K562 (cell line): Measurements from ENCODE around the gene COL1A1. TPM values are rescaled to one million over a fixed set of nuclear protein-coding genes. Genes with fewer than 3 reads are reported as not detected.

Experiments used
- BRD9 ChIP-seq: fragments of 450-650 bp; IDR thresholded peaks from 2 replicates; pipeline ENCODE4 v1.6.1; 2018; ENCODE audit warnings: low read depth; ENCODE audit not compliant: partially characterized antibody
- ESRRA ChIP-seq: fragments of 450-650 bp; IDR thresholded peaks from 2 replicates; pipeline ENCODE4 v1.6.1; 2014; ENCODE audit warnings: low read depth, mild to moderate bottlenecking, moderate library complexity, borderline replicate concordance
- ETV5 ChIP-seq: sonication (generic); formaldehyde crosslinking; IDR thresholded peaks from 2 replicates; pipeline ENCODE4 v1.4.0; 2020; ENCODE audit warnings: low read depth, mild to moderate bottlenecking, missing genetic modification reagents
- HDAC1 ChIP-seq, 2 experiments: fragments of 450-650 bp; IDR thresholded peaks; 2 replicates each; pipeline ENCODE4 v1.6.1; 2016 to 2017; ENCODE audit warnings: inconsistent platforms in 1 of 2, mild to moderate bottlenecking in 1 of 2, moderate library complexity in 1 of 2
- KAT8 ChIP-seq: fragments of 450-650 bp; IDR thresholded peaks from 2 replicates; pipeline ENCODE4 v1.6.1; 2016; ENCODE audit warnings: low read depth, mild to moderate bottlenecking
- MLLT1 ChIP-seq, 2 experiments: fragments of 450-650 bp; IDR thresholded peaks; 2 replicates each; pipeline ENCODE4 v1.6.1; 2016
- NCOA6 ChIP-seq: fragments of 450-650 bp; IDR thresholded peaks from 2 replicates; pipeline ENCODE4 v1.6.1; 2017; ENCODE audit warnings: mild to moderate bottlenecking
- PRPF4 ChIP-seq: fragments of 200-400 bp; formaldehyde crosslinking; IDR thresholded peaks from one replicate; pipeline ENCODE4 v1.6.1; 2017; ENCODE audit warnings: low read length, low read depth, mild to moderate bottlenecking; ENCODE audit not compliant: insufficient read depth, poor library complexity, severe bottlenecking
- SIN3A ChIP-seq, 2 experiments: fragments of 150-350 bp in 1 of 2; IDR thresholded peaks; 2 replicates each; pipeline ENCODE4 v1.6.1; 2011 to 2016; ENCODE audit warnings: borderline replicate concordance in 2 of 2, low read depth in 2 of 2, low read length in 2 of 2, mild to moderate bottlenecking in 2 of 2, moderate library complexity in 2 of 2; ENCODE audit not compliant: control insufficient read depth in 1 of 2
- SIX5 ChIP-seq, 2 experiments: IDR thresholded peaks; 2 replicates each; pipeline ENCODE4 v1.6.1; 2011; ENCODE audit warnings: low read length in 2 of 2, borderline replicate concordance in 1 of 2, low read depth in 1 of 2, mild to moderate bottlenecking in 1 of 2, moderate library complexity in 1 of 2; ENCODE audit not compliant: insufficient read depth in 1 of 2
- TEAD1 ChIP-seq, 2 experiments: fragments of 450-650 bp in 1 of 2; sonication (generic) in 1 of 2; formaldehyde crosslinking; IDR thresholded peaks; 2 replicates each; pipeline versions ENCODE4 v1.4.0 to v1.8.0; 2020 to 2022; ENCODE audit warnings: mild to moderate bottlenecking in 2 of 2, missing genetic modification reagents in 1 of 2
- ZBTB34 ChIP-seq: fragments of 250-450 bp; sonication (Bioruptor Pico); IDR thresholded peaks from 2 replicates; pipeline ENCODE4 v1.8.0; 2021; ENCODE audit warnings: mild to moderate bottlenecking, moderate library complexity
- ZFPM2 ChIP-seq: fragments of 250-450 bp; sonication (Bioruptor Pico); IDR thresholded peaks from 2 replicates; pipeline ENCODE4 v1.5.1; 2022; ENCODE audit warnings: mild to moderate bottlenecking
- ZNF143 ChIP-seq: sonication (generic); formaldehyde crosslinking; IDR thresholded peaks from 2 replicates; pipeline ENCODE4 v1.9.0; 2022; ENCODE audit warnings: mild to moderate bottlenecking, missing genetic modification reagents
- ZNF274 ChIP-seq: IDR thresholded peaks from 2 replicates; pipeline ENCODE4 v1.6.1; 2011; ENCODE audit warnings: low read depth, mild to moderate bottlenecking, low read length, moderate library complexity, borderline replicate concordance
- ZZZ3 ChIP-seq: fragments of 450-650 bp; IDR thresholded peaks from 2 replicates; pipeline ENCODE4 v1.6.1; 2016; ENCODE audit warnings: antibody characterized with exemption, mild to moderate bottlenecking, moderate library complexity
- polyA plus RNA-seq, 8 experiments: library from polyadenylated mRNA; depleted of rRNA in 4 of 8; stranded (reverse) in 5 of 8; unstranded in 3 of 8; fragments of >200 nt; fragmentation: Nextera tagmentation in 2 of 8; fragmentation: Illumina TruSeq in 1 of 8; extraction: Ambion mirVana in 2 of 8; extraction: Trizol in 1 of 8; gene quantifications; 2 replicates each; pipeline versions ENCODE4 v1.2.1 to v1.2.3, GENCODE V29; 2011 to 2014; ENCODE audit warnings: inconsistent platforms in 1 of 8, missing spikeins in 1 of 8
- total RNA-seq, 7 experiments: library from RNA; depleted of rRNA in 6 of 7; stranded (reverse); fragments of >200 nt in 6 of 7; fragmentation: Illumina TruSeq in 2 of 7; extraction: Trizol in 2 of 7; gene quantifications; 2 replicates each; pipeline versions ENCODE4 v1.2.1 to v1.2.3, GENCODE V29; 2011 to 2021; ENCODE audit warnings: low replicate concordance in 1 of 7
- TF ChIP-seq, protein P1 (sequence below): fragments of 450-650 bp; IDR thresholded peaks from 2 replicates; pipeline ENCODE4 v1.6.1; 2014; ENCODE audit warnings: low read depth, mild to moderate bottlenecking, moderate library complexity, borderline replicate concordance
- TF ChIP-seq, protein P2 (sequence below): fragments of 450-650 bp; IDR thresholded peaks from 2 replicates; pipeline ENCODE4 v1.6.1; 2016; ENCODE audit warnings: missing biosample characterization, missing genetic modification characterization
- TF ChIP-seq, protein P3 (sequence below), 2 experiments: IDR thresholded peaks; 2 replicates each; pipeline ENCODE4 v1.6.1; 2011; ENCODE audit warnings: borderline replicate concordance in 1 of 2, control low read depth in 1 of 2, low read depth in 1 of 2, low read length in 1 of 2, mild to moderate bottlenecking in 1 of 2, mixed read lengths in 1 of 2, moderate library complexity in 1 of 2; ENCODE audit not compliant: insufficient read depth in 1 of 2, insufficient read length in 1 of 2, poor library complexity in 1 of 2, severe bottlenecking in 1 of 2; ENCODE audit errors: extremely low read depth in 1 of 2

The COL1A1 gene
- total and polyA plus RNA-seq, 9 of the 15 experiments (the other 6 are each of a cell fraction or from before 2014, with no cell fraction given), result 0.04 to 3.4 (median 0.18) TPM

GRCh38 chr17:50151041-50151936, 50.1 kb downstream of the COL1A1 start (continued):
- TF ChIP-seq, protein P1, sequence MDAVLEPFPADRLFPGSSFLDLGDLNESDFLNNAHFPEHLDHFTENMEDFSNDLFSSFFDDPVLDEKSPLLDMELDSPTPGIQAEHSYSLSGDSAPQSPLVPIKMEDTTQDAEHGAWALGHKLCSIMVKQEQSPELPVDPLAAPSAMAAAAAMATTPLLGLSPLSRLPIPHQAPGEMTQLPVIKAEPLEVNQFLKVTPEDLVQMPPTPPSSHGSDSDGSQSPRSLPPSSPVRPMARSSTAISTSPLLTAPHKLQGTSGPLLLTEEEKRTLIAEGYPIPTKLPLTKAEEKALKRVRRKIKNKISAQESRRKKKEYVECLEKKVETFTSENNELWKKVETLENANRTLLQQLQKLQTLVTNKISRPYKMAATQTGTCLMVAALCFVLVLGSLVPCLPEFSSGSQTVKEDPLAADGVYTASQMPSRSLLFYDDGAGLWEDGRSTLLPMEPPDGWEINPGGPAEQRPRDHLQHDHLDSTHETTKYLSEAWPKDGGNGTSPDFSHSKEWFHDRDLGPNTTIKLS, result no peak
- TF ChIP-seq ZNF274, result no peak
- TF ChIP-seq, protein P2, sequence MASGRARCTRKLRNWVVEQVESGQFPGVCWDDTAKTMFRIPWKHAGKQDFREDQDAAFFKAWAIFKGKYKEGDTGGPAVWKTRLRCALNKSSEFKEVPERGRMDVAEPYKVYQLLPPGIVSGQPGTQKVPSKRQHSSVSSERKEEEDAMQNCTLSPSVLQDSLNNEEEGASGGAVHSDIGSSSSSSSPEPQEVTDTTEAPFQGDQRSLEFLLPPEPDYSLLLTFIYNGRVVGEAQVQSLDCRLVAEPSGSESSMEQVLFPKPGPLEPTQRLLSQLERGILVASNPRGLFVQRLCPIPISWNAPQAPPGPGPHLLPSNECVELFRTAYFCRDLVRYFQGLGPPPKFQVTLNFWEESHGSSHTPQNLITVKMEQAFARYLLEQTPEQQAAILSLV, result no peak
- TF ChIP-seq KAT8, result no peak
- no peak for TF ChIP-seq ZFPM2 (CRISPR knock-in tag)
- no peak; the same call in 1 of the 2 replicates for TF ChIP-seq ESRRA
- TF ChIP-seq NCOA6, result no peak
- peak; percentile 74 for TF ChIP-seq ETV5
- TF ChIP-seq TEAD1 (CRISPR knock-in tag; IDR thresholded peaks at IDR 0.05), result peak in 1 of 2 experiments; percentile 5; a peak in 1 of 4 replicates
- no peak for TF ChIP-seq ZNF143 (CRISPR knock-in tag)
- no peak for TF ChIP-seq BRD9
- TF ChIP-seq SIX5 (IDR thresholded peaks at IDR 0.05; ENCODE audit: borderline replicate concordance in 1 of 2, insufficient read depth in 1 of 2, low read depth in 1 of 2, low read length in 2 of 2), result no peak
- TF ChIP-seq SIN3A (IDR thresholded peaks at IDR 0.05; ENCODE audit: borderline replicate concordance in 2 of 2, control insufficient read depth in 1 of 2, low read depth in 2 of 2, low read length in 2 of 2), result 0 out of 4 replicates have a peak, but pooled peaks have one; percentile 43 to 77
- TF ChIP-seq, protein P3, sequence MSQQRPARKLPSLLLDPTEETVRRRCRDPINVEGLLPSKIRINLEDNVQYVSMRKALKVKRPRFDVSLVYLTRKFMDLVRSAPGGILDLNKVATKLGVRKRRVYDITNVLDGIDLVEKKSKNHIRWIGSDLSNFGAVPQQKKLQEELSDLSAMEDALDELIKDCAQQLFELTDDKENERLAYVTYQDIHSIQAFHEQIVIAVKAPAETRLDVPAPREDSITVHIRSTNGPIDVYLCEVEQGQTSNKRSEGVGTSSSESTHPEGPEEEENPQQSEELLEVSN (IDR thresholded peaks at IDR 0.05; ENCODE audit: borderline replicate concordance in 1 of 2, extremely low read depth in 1 of 2, insufficient read depth in 1 of 2, insufficient read length in 1 of 2, low read depth in 1 of 2, low read length in 1 of 2, poor library complexity in 1 of 2, severe bottlenecking in 1 of 2), result no peak
- no peak for TF ChIP-seq PRPF4
- no peak for TF ChIP-seq ZZZ3
- no peak for TF ChIP-seq ZBTB34
- peak in 1 of 2 experiments; percentile 55; a peak in 1 of 4 replicates for TF ChIP-seq MLLT1 (IDR thresholded peaks at IDR 0.05)
- TF ChIP-seq HDAC1 (IDR thresholded peaks at IDR 0.05), result peak in 1 of 2 experiments; percentile 58; a peak in 1 of 4 replicates
